OCI-LY7 (cell line): Measurements from ENCODE around the gene TMEM81.

Source experiments
- EZH2phosphoT487 ChIP-seq: fragments of 200-600 bp; sonication (generic); IDR thresholded peaks from 2 replicates; pipeline ENCODE4 v1.6.1; 2018; ENCODE audit warnings: low read depth, borderline replicate concordance, mild to moderate bottlenecking, mixed run types, antibody characterized with exemption, low read length, moderate library complexity, mixed read lengths
- TF ChIP-seq, protein P1 (sequence below): fragments of 200-600 bp; sonication (generic); conservative IDR thresholded peaks from 2 replicates; pipeline ENCODE4 v1.5.1; 2014; ENCODE audit warnings: mild to moderate bottlenecking, antibody characterized with exemption, low read length, moderate library complexity, mixed read lengths

- TF ChIP-seq, protein P1, sequence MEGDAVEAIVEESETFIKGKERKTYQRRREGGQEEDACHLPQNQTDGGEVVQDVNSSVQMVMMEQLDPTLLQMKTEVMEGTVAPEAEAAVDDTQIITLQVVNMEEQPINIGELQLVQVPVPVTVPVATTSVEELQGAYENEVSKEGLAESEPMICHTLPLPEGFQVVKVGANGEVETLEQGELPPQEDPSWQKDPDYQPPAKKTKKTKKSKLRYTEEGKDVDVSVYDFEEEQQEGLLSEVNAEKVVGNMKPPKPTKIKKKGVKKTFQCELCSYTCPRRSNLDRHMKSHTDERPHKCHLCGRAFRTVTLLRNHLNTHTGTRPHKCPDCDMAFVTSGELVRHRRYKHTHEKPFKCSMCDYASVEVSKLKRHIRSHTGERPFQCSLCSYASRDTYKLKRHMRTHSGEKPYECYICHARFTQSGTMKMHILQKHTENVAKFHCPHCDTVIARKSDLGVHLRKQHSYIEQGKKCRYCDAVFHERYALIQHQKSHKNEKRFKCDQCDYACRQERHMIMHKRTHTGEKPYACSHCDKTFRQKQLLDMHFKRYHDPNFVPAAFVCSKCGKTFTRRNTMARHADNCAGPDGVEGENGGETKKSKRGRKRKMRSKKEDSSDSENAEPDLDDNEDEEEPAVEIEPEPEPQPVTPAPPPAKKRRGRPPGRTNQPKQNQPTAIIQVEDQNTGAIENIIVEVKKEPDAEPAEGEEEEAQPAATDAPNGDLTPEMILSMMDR: no peak
- no peak for TF ChIP-seq EZH2phosphoT487
Measured at GRCh38 chr1:205061227-205061626, 23.0 kb downstream of the TMEM81 start.
